PFSK-1 (cell line): ENCODE measurements around the gene MIEN1.

Experiments
- FOXP2 ChIP-seq: optimal IDR thresholded peaks from 2 replicates; pipeline ENCODE3; 2011; ENCODE audit warnings: borderline replicate concordance, control low read depth, inconsistent platforms; ENCODE audit not compliant: insufficient read depth; ENCODE audit errors: extremely low read length, extremely low read depth
- POLR2AphosphoS5 ChIP-seq: IDR thresholded peaks from 2 replicates; pipeline ENCODE4 v1.6.1; 2012; ENCODE audit warnings: low read depth, mild to moderate bottlenecking, control low read depth, low read length, moderate library complexity
- REST ChIP-seq, 2 experiments: IDR thresholded peaks; 2 replicates each; pipeline versions ENCODE4 v1.6.1 to v1.8.0; 2011 to 2012; ENCODE audit warnings: low read depth in 2 of 2, low read length in 2 of 2, control low read depth in 1 of 2, inconsistent platforms in 1 of 2, mild to moderate bottlenecking in 1 of 2, moderate library complexity in 1 of 2; ENCODE audit not compliant: insufficient read depth in 1 of 2
- SIN3A ChIP-seq: IDR thresholded peaks from 2 replicates; pipeline ENCODE4 v1.6.1; 2012; ENCODE audit warnings: mild to moderate bottlenecking, low read length, moderate library complexity, borderline replicate concordance; ENCODE audit not compliant: insufficient read depth
- TAF1 ChIP-seq: IDR thresholded peaks from 2 replicates; pipeline ENCODE4 v1.6.1; 2012; ENCODE audit warnings: low read length, control low read depth, borderline replicate concordance; ENCODE audit not compliant: insufficient read depth

- no peak for TF ChIP-seq POLR2AphosphoS5
- no peak for TF ChIP-seq REST (IDR thresholded peaks at IDR 0.05; ENCODE audit: insufficient read depth in 1 of 2, low read depth in 2 of 2, low read length in 2 of 2)
- TF ChIP-seq TAF1: no peak
- no peak for TF ChIP-seq SIN3A
- TF ChIP-seq FOXP2: no peak
Measured at GRCh38 chr17:39703913-39704312, 26.4 kb downstream of the MIEN1 start.
